PC-3 (cell line): ENCODE data around the gene CCDC184.

Source experiments
- EZH2 ChIP-seq: fragments of 300-600 bp; sonication (generic); IDR thresholded peaks from one replicate; pipeline ENCODE4 v1.6.1; 2017; ENCODE audit warnings: antibody characterized with exemption, mild to moderate bottlenecking, low read length; ENCODE audit not compliant: unreplicated experiment
- TF ChIP-seq, protein P1 (sequence below): fragments of 300-600 bp; sonication (generic); conservative IDR thresholded peaks from 2 replicates; pipeline ENCODE4 v1.5.1; 2017; ENCODE audit warnings: antibody characterized with exemption, low read depth, mild to moderate bottlenecking, low read length

DNA sequence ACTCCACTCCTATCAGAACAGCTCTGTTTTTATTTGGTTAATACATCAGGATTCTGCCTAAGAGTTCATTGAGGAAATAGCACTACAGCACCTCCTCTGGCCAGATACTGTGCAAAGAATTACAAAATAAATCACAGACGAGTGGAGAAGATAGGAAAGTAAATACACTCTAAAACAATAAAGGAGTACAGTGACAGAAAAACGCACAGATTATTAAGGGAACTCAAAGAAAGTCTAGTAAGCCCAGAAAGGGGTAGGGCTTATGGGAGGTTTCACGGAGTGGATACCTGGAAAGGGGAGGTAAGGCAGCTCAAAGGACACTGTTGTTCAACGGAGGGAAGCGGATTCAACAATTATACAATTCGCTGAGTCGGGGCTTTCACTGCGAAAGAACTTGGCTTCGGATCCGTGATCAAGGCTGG is 14.1 kb downstream of the CCDC184 start:
- TF ChIP-seq, protein P1, sequence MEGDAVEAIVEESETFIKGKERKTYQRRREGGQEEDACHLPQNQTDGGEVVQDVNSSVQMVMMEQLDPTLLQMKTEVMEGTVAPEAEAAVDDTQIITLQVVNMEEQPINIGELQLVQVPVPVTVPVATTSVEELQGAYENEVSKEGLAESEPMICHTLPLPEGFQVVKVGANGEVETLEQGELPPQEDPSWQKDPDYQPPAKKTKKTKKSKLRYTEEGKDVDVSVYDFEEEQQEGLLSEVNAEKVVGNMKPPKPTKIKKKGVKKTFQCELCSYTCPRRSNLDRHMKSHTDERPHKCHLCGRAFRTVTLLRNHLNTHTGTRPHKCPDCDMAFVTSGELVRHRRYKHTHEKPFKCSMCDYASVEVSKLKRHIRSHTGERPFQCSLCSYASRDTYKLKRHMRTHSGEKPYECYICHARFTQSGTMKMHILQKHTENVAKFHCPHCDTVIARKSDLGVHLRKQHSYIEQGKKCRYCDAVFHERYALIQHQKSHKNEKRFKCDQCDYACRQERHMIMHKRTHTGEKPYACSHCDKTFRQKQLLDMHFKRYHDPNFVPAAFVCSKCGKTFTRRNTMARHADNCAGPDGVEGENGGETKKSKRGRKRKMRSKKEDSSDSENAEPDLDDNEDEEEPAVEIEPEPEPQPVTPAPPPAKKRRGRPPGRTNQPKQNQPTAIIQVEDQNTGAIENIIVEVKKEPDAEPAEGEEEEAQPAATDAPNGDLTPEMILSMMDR, result peak; percentile 60
- TF ChIP-seq EZH2, result no peak
